ENCODE data around the gene EPRS1.
"Not testable (repeated sequence)": the region's sequence is repeated elsewhere in the genome, so short reads cannot be mapped to it uniquely, and the experiment has no call there.

Gene EPRS1

DNA sequence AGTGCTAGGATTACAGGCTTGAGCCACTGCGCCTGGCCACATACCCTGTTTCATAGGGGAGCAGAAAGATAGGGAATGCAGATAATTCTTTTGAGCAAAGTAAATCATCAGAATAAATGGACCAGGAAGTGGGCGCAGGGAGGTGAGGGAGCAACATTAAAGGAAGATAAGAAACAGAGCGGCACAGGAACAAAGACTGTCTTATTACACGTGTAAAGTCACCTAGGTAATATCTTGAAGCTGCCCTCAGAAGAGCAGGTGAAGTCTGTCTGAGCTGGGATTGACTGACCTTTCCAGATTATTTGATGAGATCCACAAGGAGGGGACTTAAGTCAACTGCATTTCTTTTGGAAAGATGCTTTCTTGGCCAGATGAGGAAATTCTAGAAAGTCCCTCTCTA lies 7.7 kb downstream of the EPRS1 start:
- no peak for DNase-seq (ENCODE audit: low spot score)

DNA sequence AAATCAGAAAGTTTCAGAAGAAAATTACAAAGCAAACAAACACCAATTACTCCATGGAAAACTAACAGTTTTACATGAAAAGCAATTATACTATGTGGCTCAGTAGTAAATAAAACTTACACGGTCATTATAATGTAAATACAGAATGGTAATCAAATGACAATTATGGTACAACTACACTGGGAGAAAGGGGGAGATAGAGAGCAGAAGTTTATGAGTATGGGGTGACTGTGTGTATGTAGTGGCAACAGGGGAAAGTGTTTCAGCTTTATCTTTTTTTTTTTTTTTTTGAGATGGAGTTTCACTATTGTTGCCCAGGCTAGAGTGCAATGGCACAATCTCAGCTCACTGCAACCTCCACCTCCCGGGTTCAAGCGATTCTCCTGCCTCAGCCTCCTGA lies 8.5 kb downstream of the EPRS1 start:
- not testable (repeated sequence) for DNase-seq (ENCODE audit: low spot score)

DNA sequence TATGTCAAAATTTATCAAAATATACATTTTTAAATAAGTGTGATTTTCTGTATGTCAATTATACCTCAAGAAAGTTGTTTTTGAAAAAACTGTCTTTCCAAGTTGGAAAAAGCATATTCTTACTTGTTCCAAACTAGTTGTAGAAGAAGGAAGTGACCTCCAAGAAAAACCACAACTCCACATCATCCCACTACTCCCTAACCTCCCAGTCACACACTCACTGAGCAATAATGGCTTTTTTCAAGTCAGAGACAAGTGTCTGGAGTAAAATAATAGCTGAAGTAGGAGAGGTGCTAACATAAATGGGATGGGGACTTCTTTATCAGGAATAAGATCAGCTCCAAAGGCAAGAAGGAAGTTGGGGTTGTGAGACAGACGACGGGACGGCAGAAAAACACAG lies 13.4 kb downstream of the EPRS1 start:
- no peak for DNase-seq (ENCODE audit: low spot score)

DNA sequence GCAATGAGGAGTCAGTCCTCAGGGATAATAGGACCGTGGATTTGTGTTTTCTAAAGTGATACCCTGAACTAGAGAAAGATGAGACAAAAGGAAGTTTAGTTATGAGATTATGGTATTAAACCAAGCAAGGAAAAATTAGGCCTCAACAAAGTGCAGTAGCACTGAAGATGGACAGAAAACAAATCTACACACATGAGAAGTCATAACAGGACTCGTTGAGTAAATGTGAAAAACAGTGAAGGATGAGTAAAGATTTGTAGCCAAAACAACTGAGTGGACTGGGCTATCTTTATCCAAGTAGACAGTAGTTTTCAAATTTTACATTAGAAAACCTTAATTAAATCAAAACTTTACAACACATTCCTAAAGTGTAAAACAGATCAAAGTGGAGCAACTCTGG lies 15.0 kb downstream of the EPRS1 start:
- no peak for DNase-seq (ENCODE audit: low spot score)

DNA sequence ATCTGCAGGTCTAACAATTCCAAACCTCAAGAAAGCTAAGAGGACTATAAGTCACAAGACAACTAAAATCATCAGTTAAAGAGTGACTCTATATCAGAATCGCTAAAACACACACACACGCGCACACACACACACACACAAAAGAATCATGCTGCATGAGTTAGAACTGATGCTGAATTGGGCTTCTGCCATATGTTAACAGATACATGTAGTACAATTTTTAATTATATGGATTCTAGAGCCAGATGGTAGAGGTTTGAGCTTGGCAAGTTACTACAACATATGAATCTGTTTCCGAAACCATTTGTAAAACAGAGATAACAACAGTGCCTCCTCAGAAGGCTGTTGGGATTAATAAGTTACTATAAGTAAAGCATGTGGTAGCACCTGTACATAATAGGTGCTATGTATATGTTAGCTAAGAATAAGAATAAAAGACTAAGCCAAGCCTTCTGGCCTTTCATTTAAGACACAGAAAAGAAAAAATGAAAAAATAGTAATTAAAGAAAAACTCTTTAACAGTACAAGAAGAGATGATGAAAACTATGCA lies 17.9 kb downstream of the EPRS1 start:
- no peak for DNase-seq (ENCODE audit: low spot score)

DNA sequence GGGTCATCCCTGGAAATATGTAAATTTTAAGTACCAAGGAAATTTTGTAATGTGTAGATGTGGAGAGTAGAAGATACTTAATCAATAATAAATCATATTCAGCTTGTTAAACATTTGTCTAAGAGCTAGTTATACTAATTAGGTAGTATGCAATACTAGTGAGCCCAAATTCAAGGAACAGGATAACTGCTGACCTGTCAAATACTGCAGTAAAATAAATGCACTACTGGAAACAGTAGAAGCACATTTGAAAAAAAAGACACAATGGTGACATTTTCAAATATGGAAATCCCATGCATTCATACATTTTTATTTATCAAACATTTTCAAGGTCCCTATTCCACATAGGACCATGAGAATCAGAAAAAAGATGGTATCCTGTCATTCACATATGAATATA lies 27.2 kb downstream of the EPRS1 start:
- DNase-seq (ENCODE audit: low spot score) = no peak

DNA sequence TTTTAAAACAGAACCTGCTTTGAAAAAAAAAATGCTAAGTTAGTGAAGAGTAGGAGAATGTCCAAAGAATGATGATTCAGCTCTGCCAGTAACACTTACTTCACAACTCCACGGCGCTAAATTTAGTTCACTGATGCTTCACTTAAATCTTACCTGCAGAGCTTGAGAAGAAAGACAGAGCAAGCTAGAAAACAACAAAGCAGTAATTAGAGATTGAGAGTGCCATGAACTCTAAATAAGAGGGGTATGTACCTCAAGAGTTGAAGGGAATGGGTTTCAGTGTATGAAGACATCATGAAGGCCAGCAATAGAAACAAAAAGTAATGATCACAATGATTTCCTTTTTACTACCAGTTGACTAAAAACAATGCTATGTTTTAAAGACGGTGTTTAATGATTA lies 32.8 kb downstream of the EPRS1 start:
- no peak for DNase-seq (ENCODE audit: low spot score)

DNA sequence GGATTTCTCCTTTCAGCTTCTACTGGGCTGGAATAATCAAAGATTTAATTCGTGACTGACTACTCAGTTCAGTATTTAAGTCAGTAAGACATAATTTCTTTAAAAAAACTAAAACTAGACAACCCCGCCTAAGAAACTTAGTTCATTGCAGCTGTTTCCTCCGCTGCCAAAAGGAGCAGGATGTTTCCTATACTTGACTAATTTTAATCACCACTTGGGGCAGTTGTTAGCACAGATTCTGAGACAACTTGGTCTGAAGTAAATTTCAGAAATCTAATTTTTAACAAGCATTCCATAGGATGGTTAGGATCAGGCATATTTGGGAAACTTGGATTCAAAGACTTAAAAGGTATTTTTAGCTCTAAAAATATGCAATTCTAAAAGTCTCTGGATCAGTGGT lies 34.0 kb downstream of the EPRS1 start:
- no peak for DNase-seq (ENCODE audit: low spot score)

DNA sequence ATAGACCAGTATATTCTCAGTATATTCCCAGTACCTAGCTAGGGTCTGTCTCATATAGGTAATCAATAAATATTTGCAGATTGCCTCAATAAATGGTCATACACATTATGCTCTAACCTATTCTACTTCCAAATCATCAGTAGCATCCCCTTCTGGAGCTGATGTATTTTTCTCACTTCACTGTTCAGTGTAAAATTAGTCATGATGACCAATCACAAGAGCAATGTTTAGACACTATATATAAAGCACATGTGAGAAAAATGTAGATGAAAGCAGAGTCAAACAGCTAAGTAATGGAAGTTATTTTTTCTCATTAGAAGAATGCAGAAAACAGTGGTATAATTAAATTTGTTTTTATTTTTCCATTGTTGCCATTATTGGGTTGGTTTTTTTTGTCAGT lies 34.7 kb downstream of the EPRS1 start:
- no peak for DNase-seq (ENCODE audit: low spot score)

DNA sequence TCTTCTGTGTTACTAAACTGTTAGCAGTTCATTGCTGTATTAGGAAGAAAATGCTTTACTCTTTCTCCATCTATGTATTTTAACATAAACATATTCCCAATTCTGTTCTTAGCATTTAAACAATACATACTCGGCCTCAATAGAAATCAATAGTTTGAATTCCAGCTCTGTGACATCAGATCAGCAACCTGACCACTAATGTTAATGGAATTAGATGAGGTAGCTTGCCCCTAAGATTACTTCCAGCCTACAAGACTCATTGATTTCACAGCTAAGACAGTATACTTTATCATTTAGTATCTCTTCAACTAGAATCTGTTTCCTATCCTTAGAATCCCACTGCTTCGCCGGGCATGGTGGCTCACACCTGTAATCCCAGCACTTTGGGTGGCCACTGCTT lies 38.9 kb downstream of the EPRS1 start:
- DNase-seq (ENCODE audit: low spot score) = peak; percentile 7

DNA sequence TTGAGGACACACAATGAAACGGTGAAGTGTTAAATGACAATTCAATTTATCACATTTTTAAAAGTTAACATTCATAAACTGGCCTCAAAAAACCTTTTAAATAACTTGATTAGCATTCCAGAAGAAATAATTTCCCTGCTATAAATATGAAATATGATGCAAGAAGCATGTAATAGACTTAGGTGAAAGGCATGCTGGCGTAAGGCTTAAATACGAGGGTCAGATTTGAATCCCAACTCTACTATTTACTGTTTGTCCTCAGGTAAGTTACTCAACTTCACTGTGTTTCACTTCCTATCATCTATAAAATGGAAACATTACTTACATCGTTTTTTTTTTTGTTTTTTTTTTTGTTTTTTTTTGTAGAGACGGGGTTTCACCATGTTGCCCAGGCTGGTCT lies 40.8 kb downstream of the EPRS1 start:
- DNase-seq (ENCODE audit: low spot score) = no peak

DNA sequence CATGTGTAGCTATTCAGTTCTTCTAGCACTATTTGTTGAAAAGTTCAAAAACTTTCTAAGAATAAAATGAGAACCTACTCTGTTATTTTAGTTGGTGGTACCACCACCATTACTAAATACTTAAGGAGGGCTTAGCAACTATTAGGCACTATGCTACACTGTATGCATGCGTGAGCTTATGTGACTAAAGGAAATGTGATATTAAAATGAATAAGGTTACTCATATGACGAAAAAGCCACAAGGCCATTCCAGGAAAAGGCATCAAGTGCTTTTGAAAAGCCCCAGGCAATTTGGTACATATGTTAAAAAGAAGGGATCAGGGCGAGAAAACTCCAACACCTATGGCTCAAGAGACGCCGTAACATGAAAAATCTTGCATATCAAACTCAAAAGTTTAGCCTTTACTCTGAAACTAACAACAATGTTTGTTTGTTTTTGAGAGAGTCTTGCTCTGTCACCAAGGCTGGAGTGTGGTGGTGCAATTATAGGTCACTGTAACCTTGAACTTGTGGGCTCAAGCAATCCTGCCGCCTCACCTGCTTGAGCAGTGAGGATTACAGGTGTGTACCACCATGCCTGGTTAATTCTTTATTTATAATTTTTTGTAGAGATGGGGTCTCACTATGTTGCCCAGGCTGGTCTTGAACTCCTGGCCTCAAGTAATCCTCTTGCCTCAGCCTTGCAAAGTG lies 42.5 kb downstream of the EPRS1 start:
- DNase-seq (ENCODE audit: low spot score) = no peak

DNA sequence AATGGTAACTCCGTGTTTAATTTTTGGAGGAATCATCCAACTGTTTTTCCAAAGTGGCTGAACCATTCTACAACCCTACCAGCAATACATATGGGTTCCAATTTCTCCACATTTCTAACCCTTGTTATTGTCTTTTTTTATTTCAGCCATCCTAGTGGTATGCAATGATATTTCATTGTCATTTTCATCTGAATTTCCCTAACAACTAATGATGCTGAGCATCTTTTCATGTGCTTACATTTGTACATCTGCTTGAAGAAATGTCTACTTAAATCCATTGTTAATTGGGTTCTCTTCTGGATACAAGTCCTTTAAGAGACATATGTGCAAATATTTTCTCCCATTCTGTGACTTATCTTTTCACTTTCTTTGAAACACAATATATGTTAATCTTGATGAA lies 43.3 kb downstream of the EPRS1 start:
- DNase-seq (ENCODE audit: low spot score) = no peak

DNA sequence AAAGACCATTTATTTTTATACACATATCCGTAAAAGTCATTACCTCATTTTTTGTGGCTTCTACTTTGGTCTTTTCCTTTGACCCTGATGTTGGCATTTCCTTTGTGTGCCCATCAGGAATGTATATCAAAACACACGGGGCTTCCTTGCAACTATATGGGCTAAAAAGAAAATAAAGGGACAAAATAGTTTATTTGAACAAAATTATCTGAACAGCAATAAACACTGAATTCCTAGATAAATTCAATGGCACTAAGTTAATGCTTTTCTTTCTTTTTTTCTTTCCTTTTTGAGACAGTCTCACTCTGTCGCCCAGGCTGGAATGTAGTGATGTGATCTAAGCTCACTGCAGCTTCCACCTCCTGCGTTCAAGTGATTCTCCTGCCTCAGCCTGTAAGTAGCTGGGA lies 45.2 kb downstream of the EPRS1 start:
- no peak for DNase-seq (ENCODE audit: low spot score)

DNA sequence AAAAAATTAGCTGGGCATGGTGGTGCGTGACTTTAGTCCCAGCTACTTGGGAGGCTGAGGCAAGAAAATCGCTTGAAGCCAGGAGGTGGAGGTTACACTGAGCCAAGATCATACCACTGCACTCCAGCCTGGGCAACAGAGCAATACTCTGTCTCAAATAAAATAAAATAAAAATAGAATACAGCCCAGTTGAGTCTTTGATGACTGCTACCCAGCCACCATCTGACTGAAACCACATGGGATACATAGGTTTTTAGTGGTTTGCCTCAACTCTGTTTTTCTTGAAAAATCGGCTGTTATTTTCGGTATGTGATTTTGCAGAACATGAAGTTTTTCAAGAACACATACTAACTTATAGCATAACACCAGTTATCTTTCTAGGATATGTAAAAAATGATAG lies 46.5 kb downstream of the EPRS1 start:
- DNase-seq (ENCODE audit: low spot score) = no peak
